ENCODE measurements around the gene HBG2.
"Not testable (repeated sequence)": the region's sequence is repeated elsewhere in the genome, so short reads cannot be mapped to it uniquely, and the experiment has no call there.

Gene HBG2

GRCh38 chr11:5281596-5281995, 27.0 kb upstream of the HBG2 start:
- no peak for DNase-seq (ENCODE audit: low read depth)

GRCh38 chr11:5280582-5281102, 26.1 kb upstream of the HBG2 start:
- DNase-seq (ENCODE audit: low read depth), result peak; percentile 100

DNA sequence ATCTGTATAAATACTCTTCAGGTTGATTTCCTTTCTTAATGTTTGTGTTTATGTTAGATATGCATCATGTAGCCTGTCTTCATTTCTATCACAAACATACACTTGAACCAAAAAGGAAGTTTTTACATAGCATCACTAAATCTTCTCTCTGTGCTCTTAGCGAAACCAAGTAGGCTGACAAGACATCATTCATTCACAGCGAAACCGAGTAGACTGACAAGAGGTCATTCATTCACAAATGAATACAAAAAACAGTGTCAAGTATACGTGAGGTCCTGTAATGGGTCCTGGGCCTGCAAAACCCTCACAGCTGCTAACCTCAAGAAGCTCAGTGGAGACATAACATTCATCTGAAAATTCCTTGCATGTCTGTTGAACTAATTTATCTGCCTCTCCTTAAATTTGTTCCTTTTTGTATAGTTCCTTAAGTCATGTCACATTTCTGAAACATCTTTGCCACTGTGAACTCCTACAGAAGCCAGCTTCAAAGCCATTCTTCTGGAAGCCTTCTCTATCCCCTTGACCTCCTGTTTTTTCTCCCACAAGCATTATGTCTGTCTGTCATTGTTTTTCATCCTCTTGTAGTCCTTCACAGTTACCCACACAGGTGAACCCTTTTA, 25.0 kb upstream of the HBG2 start:
- no peak for DNase-seq (ENCODE audit: low read depth)

GRCh38 chr11:5277807-5278382, 23.3 kb upstream of the HBG2 start:
- no peak for DNase-seq (ENCODE audit: low read depth)

GRCh38 chr11:5276697-5277096, 22.1 kb upstream of the HBG2 start:
- DNase-seq (ENCODE audit: low read depth), result no peak

DNA sequence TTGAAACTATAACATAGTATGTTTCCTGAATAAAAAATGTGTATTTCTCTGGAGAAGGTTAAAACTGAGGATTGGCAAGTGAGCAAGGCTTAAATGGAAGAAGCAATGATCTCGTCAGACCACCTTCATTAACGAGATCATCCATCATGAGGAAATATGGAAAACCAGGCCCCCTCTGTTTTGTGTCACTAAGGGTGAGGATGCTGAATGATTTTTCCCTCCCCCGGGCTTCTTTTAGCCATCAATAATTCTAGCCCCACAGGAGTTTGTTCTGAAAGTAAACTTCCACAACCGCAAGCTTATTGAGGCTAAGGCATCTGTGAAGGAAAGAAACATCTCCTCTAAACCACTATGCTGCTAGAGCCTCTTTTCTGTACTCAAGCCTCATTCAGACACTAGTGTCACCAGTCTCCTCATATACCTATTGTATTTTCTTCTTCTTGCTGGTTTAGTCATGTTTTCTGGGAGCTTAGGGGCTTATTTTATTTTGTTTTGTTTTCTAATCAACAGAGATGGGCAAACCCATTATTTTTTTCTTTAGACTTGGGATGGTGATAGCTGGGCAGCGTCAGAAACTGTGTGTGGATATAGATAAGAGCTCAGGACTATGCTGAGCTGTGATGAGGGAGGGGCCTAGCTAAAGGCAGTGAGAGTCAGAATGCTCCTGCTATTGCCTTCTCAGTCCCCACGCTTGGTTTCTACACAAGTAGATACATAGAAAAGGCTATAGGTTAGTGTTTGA, 21.0 kb upstream of the HBG2 start:
- DNase-seq (ENCODE audit: low read depth), result no peak

- DNase-seq (ENCODE audit: low read depth), result no peak
Observed at GRCh38 chr11:5274395-5274794, 19.8 kb upstream of the HBG2 start.

DNA sequence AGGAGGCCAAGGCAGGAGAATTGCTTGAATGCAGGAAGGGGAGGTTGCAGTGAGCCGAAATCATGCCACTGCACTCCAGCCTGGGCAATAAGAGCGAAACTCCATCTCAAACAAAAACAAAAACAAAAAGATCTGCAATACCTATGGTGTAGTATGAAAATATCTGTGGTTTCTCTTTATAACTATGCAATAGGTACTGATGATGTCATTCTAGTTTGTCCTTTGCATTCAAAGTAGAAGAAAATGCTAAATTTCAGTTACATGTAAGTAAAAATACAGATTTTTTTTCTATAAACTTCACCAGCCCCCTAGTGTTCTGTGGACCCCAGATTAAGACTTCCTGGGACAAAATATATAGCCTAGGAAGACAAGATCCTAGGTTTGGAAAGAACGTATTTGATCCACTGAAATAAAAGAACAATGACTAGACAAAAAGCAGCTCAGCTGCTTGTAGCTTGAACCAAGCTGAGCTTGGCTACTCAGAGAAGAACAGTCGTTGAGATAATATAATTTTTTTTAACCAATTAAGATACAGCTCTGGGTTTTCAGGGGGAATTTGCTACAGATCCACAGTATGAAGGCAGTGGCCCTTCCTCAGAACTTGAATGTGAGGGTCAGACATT, 17.9 kb upstream of the HBG2 start:
- no peak for DNase-seq (ENCODE audit: low read depth)

DNA sequence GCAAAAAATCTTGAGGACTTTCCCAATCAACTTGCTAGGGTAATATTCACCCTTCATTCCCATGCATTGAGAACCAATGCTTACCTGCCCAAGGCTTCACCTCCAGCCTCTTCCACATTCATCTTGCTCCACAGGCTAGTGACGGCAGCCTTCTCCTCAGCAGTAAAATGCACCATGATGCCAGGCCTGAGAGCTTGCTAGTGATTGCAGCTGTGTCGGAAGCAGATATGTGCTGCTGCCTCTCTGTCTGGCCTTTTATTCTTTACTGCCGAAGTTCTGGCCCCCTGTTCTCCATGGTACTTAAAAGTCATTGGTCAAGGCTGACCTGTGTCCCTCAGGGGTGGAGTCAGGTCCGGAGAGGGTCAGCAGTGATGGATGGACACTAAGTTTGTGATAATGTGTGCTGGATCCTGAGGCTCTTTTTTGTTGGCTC, 15.2 kb upstream of the HBG2 start, which contains the start of gene HBE1:
Gene HBE1, minus strand, starts transcription at position 231 of the 433 bp plus-strand sequence. Its CDS starts 55 bp downstream, at position 176.
- DNase-seq (ENCODE audit: low read depth), result no peak

- DNase-seq (ENCODE audit: low read depth), result no peak
Observed at GRCh38 chr11:5267033-5267563, 12.5 kb upstream of the HBG2 start.

- no peak for DNase-seq (ENCODE audit: low read depth)
Observed at GRCh38 chr11:5266609-5267008, 12.0 kb upstream of the HBG2 start.

DNA sequence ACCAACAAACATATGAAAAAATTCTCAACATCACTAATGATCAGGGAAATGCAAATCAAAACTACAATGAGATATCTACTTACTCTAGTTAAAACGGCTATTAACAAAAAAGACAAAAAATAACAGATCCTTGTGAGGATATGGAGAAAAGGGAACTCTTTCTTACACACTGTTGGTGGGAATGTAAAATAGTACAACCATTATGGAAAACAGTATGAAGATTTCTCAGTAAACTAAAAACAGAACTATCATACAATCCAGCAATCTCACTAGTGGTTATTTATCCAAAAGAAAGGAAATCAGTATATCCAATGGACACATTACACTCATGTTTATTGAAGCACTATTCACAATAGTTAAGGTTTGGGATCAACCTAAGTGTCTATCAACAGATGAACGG, 11.3 kb upstream of the HBG2 start:
- no peak for DNase-seq (ENCODE audit: low read depth)

DNA sequence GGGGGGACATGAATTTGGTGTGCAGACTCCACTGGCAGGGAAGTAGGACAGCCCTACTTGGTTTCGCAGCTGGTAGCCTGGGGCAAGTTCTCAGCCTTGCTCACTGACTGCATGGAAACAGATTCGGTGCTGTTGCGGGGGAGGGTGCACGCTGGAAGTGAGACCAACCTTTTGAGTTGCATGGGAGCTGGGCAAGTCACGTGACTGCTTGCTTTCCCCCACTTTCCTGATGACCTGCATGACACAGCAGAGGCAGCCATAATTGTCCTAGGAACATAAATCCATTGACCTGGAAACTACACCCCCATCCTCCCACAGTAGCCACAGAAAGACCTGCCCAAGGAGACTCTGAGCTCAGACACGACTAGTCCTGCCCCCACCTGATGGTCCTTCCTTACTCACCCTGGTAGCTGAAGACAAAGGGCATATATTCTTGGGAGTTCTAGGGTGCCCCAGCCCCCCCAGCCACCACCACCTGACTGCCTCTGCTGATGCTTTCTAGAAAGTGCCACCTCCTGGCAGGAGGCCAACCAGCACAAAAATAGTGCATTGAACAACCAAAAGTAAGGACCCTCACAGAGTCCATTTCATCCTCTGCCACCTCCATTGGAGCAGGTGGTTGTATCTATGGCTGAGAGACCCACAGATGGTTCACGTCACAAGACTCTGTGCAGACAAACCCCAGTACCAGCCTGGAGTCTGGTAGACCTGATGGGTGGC, 4.1 kb upstream of the HBG2 start:
- no peak for DNase-seq (ENCODE audit: low read depth)

DNA sequence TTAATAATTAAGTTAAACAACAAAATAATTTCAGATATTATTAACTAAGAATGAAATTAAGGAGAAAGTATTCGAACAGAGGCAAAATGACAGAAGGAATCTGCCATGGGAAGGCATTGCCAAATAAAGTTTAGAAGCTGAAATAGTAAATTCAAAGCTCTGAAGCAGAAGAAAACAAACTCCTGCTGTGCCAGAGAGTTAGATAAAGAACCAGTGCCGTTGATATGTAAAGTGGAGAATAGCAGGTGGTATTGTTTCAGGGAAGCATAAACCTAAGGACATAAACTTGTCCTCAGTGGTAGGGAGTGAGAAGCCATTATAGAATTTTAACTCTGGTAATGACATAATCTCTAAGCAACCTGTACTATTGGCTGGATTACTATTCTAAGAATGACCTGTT, 2.7 kb upstream of the HBG2 start:
- DNase-seq (ENCODE audit: low read depth), result no peak

- DNase-seq (ENCODE audit: low read depth), result not testable (repeated sequence)
Observed at GRCh38 chr11:5254023-5254422, 558 bp downstream of the HBG2 start.

GRCh38 chr11:5253440-5253839, 1.1 kb downstream of the HBG2 start:
- DNase-seq (ENCODE audit: low read depth), result not testable (repeated sequence)

DNA sequence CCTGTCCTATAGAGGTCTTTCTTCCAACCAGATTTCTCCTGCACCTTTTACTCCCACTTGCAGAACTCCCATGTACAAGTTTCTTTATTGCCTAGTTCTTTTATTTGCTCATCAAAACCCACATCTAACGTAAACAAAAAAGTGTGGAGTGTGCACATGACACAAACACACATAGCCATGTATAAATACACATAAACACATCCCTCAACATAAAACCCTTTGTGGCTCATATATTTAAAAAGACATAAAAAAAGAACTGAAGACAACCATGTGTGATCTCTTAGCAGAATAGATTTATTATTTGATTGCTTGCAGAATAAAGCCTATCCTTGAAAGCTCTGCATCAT, 1.7 kb downstream of the HBG2 start:
- DNase-seq (ENCODE audit: low read depth), result no peak

GRCh38 chr11:5252192-5252918, 2.2 kb downstream of the HBG2 start:
- no peak for DNase-seq (ENCODE audit: low read depth)

DNA sequence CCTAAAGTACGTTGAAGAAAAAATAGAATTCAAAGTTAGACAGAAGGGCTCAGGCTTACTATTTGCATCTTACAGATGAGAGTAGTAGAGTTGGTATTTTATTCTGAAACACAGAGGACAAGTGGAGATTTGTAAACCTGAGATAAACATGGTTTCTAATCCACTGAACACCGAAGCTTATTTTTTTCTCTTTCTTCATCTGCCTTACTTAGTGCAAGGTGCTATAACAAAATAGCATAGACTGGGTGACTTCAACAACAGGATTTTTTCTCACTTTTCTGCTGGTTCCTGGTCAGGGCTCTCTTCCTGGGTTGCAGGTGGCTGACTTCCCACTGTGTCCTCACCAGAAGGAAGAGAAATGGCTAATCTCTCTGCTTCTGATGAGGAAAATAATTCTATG, 2.8 kb downstream of the HBG2 start:
- no peak for DNase-seq (ENCODE audit: low read depth)

- no peak for DNase-seq (ENCODE audit: low read depth)
Observed at GRCh38 chr11:5250543-5251204, 3.9 kb downstream of the HBG2 start.

Measured in HS-5 (cell line).